NK-92 treated with Interleukin-12 subunit alpha and Interleukin-12 subunit beta, amount 100 ng/mL, for 24 hours (cell line): Measurements from ENCODE around the gene ROBO3.

Experiments
- DNase-seq: peaks from one replicate; lab custom pipeline; 2025; lab: John Stamatoyannopoulos, UW

The ROBO3 gene

GRCh38 chr11:124876818-124877630 is 11.8 kb downstream of the ROBO3 start:
- no peak for DNase-seq

- DNase-seq, result no peak
These were observed 12.3 kb downstream of the ROBO3 start for GRCh38 chr11:124877631-124877909.

GRCh38 chr11:124877910-124878758 is 12.9 kb downstream of the ROBO3 start:
- DNase-seq, result no peak

- no peak for DNase-seq
These were observed 13.7 kb downstream of the ROBO3 start for GRCh38 chr11:124878759-124879492.

- DNase-seq, result no peak
These were observed 14.5 kb downstream of the ROBO3 start for GRCh38 chr11:124879493-124880289.

- DNase-seq, result no peak
These were observed 15.0 kb downstream of the ROBO3 start for GRCh38 chr11:124880290-124880611.

- DNase-seq, result no peak
These were observed 15.7 kb downstream of the ROBO3 start for GRCh38 chr11:124880958-124881357.

- no peak for DNase-seq
These were observed 17.3 kb downstream of the ROBO3 start for GRCh38 chr11:124882339-124883071.

GRCh38 chr11:124884340-124884739 is 19.1 kb downstream of the ROBO3 start:
- DNase-seq, result no peak

- DNase-seq, result no peak
These were observed 19.7 kb downstream of the ROBO3 start for GRCh38 chr11:124884869-124885479.

GRCh38 chr11:124886476-124886875 is 21.2 kb downstream of the ROBO3 start:
- DNase-seq, result no peak

GRCh38 chr11:124886978-124887666 is 21.9 kb downstream of the ROBO3 start:
- no peak for DNase-seq

- no peak for DNase-seq
These were observed 22.4 kb downstream of the ROBO3 start for GRCh38 chr11:124887667-124888013.

- DNase-seq, result no peak
These were observed 24.2 kb downstream of the ROBO3 start for GRCh38 chr11:124889191-124890091.

GRCh38 chr11:124890151-124890550 is 24.9 kb downstream of the ROBO3 start:
- no peak for DNase-seq

- DNase-seq, result no peak
These were observed 25.6 kb downstream of the ROBO3 start for GRCh38 chr11:124890683-124891372.

- no peak for DNase-seq
These were observed 26.2 kb downstream of the ROBO3 start for GRCh38 chr11:124891373-124891861.

- no peak for DNase-seq
These were observed 26.9 kb downstream of the ROBO3 start for GRCh38 chr11:124892146-124892545.
